ENCODE measurements around the gene HTT. TPM values are rescaled to one million over a fixed set of nuclear protein-coding genes. Genes with fewer than 3 reads are reported as not detected.

Gene HTT
- total and polyA plus RNA-seq, 8 donors = 34.5 to 75.9 (median 43.5) TPM

- DNase-seq = peak in 2 of 4 donors; percentile 26 to 59
- H3K27ac ChIP-seq = no peak overlapping the region
- peaks cover 0 to 91% of the 10 kb centered on the region in 2 donors for H3K36me3 ChIP-seq
- no peak overlapping the region for H3K4me3 ChIP-seq
- intact Hi-C loops (cut with DNase I) = no loop called here
- no peak for ATAC-seq
- H3K9me3 ChIP-seq = no peaks in the 10 kb centered on the region
- H3K27me3 ChIP-seq = no peaks in the 10 kb centered on the region
- H3K4me1 ChIP-seq = peaks cover 0 to 28% of the 10 kb centered on the region in 2 donors
- TF ChIP-seq CTCF (IDR thresholded peaks at IDR 0.05) = no peak
Measured at GRCh38 chr4:3227878-3228675, 153.6 kb downstream of the HTT start.

- DNase-seq = peak in 1 of 4 donors; percentile 52
- no peaks in the 10 kb centered on the region for H3K27me3 ChIP-seq
- peaks cover 0 to 28% of the 10 kb centered on the region in 2 donors for H3K4me1 ChIP-seq
- H3K36me3 ChIP-seq = peaks cover 0 to 91% of the 10 kb centered on the region in 2 donors
- no peak overlapping the region for H3K4me3 ChIP-seq
- no peak overlapping the region for H3K27ac ChIP-seq
- intact Hi-C loops (cut with DNase I) = no loop called here
- no peaks in the 10 kb centered on the region for H3K9me3 ChIP-seq
- TF ChIP-seq CTCF (IDR thresholded peaks at IDR 0.05) = no peak
- no peak for ATAC-seq
Measured at GRCh38 chr4:3228881-3229280, 154.4 kb downstream of the HTT start.

- DNase-seq = peak in 1 of 4 donors; percentile 41
- H3K27me3 ChIP-seq = no peaks in the 10 kb centered on the region
- intact Hi-C loops (cut with DNase I) = no loop called here
- H3K27ac ChIP-seq = no peak overlapping the region
- no peak for ATAC-seq
- peaks cover 0 to 27% of the 10 kb centered on the region in 2 donors for H3K4me1 ChIP-seq
- H3K9me3 ChIP-seq = no peaks in the 10 kb centered on the region
- H3K4me3 ChIP-seq = no peak overlapping the region
- TF ChIP-seq CTCF (IDR thresholded peaks at IDR 0.05) = no peak
- H3K36me3 ChIP-seq = peaks cover 0 to 91% of the 10 kb centered on the region in 2 donors
Measured at GRCh38 chr4:3229328-3229727, 154.8 kb downstream of the HTT start.

GRCh38 chr4:3229964-3230363 is 155.5 kb downstream of the HTT start:
- intact Hi-C loops (cut with DNase I) = no loop called here
- Histone ChIP-seq H3K27ac (no peak overlapping the region), H3K36me3 (peaks cover 0 to 91% of the 10 kb centered on the region in 2 donors)

More at GRCh38 chr4:3229964-3230363, 155.5 kb downstream of the HTT start:
- no peak for ATAC-seq
- peaks cover 0 to 20% of the 10 kb centered on the region in 2 donors for H3K4me1 ChIP-seq
- DNase-seq = peak in 1 of 4 donors; percentile 67
- no peaks in the 10 kb centered on the region for H3K27me3 ChIP-seq
- no peak overlapping the region for H3K4me3 ChIP-seq
- TF ChIP-seq CTCF (IDR thresholded peaks at IDR 0.05) = no peak
- H3K9me3 ChIP-seq = no peaks in the 10 kb centered on the region

Data from left lung (tissue), 10 donors.